Hematopoietic multipotent progenitor cell treated with erythropoietin and hydrocortisone succinate and interleukin-3 and kit ligand, for 8 days (in vitro differentiated cells): ENCODE results near the gene RLN3.
A peak's percentile ranks its signal among the peaks of the same experiment; 100 is the strongest.
"Not testable (repeated sequence)": the region's sequence is repeated elsewhere in the genome, so short reads cannot be mapped to it uniquely, and the experiment has no call there.

ENCODE experiments used
- DNase-seq: peaks from one replicate; pipeline ENCODE4 v3.0.0-alpha.2; 2015

The RLN3 gene

GRCh38 chr19:13995878-13996765 lies 31.8 kb upstream of the RLN3 start:
- no peak for DNase-seq

GRCh38 chr19:13996928-13997630 lies 30.9 kb upstream of the RLN3 start:
- DNase-seq: no peak

- no peak for DNase-seq
Measured at GRCh38 chr19:13997631-13997962, 30.4 kb upstream of the RLN3 start.

GRCh38 chr19:13998426-13998825 lies 29.5 kb upstream of the RLN3 start:
- DNase-seq: no peak

GRCh38 chr19:13999085-13999484 lies 28.9 kb upstream of the RLN3 start:
- DNase-seq: no peak

GRCh38 chr19:14000691-14001375 lies 27.1 kb upstream of the RLN3 start:
- no peak for DNase-seq

- DNase-seq: no peak
Measured at GRCh38 chr19:14002571-14003250, 25.2 kb upstream of the RLN3 start.

- DNase-seq: no peak
Measured at GRCh38 chr19:14003251-14004055, 24.5 kb upstream of the RLN3 start.

- DNase-seq: peak; percentile 70
Measured at GRCh38 chr19:14004619-14005348, 23.2 kb upstream of the RLN3 start.

GRCh38 chr19:14005349-14006084 lies 22.4 kb upstream of the RLN3 start:
- peak; percentile 79 for DNase-seq

GRCh38 chr19:14006085-14006765 lies 21.7 kb upstream of the RLN3 start, which contains the start of gene RFX1:
RFX1 (minus strand) TSS chr19:14006320; CDS start chr19:13993843, 12,477 bp downstream.
- DNase-seq: peak; percentile 100

GRCh38 chr19:14006766-14007562 lies 21.0 kb upstream of the RLN3 start:
- peak; percentile 86 for DNase-seq

GRCh38 chr19:14012378-14012915 lies 15.5 kb upstream of the RLN3 start:
- no peak for DNase-seq

- peak; percentile 89 for DNase-seq
Measured at GRCh38 chr19:14015524-14016035, 12.4 kb upstream of the RLN3 start.

- no peak for DNase-seq
Measured at GRCh38 chr19:14019100-14019499, 8.8 kb upstream of the RLN3 start.

GRCh38 chr19:14019739-14020138 lies 8.2 kb upstream of the RLN3 start:
- DNase-seq: not testable (repeated sequence)

- DNase-seq: no peak
Measured at GRCh38 chr19:14021474-14021873, 6.5 kb upstream of the RLN3 start.

- DNase-seq: no peak
Measured at GRCh38 chr19:14022469-14022868, 5.5 kb upstream of the RLN3 start.
